HG02870 (cell line): ENCODE results near the gene DPP10.

Experiments used
- ATAC-seq: cut with Tn5 transposase; IDR thresholded peaks from one replicate; pipeline ENCODE4 v1.9.1; 2021; ENCODE audit warnings: mild to moderate bottlenecking, moderate library complexity; ENCODE audit not compliant: unreplicated experiment

DPP10 gene

DNA sequence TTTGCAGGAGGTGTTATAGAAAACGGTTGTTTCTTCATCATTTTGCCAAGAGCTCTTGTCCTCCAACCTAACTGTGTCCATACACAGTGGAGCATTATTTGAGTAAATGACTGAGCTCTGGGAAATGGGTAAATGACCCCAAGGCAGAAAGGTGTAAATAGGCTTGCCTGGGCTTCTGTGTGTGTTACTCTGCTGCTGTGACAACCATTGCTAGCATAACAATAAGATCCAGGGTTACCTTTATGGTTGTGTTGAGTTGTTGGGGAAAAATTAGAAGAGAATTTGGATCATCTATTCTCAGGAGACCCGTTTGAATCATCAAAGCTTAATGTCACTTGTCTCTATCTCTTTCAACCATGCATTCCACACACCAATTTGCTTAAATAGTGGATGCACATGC, 672.7 kb downstream of the DPP10 start:
- no peak for ATAC-seq

DNA sequence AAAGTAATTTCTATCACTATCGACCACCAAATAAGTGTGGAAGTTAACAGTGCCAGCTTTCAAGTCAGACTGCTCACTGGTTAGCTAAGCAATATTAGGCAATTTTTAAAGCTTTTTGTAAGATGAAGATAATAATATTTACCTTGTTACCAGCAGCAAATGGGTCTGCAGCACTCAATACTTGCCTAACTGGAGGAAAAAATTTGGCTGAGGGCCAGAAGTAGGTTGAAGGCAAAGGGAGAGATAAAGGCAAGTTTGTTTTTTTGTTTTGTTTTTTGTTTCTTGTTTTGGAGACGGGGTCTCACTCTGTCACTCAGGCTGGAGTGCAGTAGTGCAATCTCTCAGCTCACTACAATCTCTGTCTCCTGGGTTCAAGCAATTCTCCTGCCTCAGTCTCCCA, 675.9 kb downstream of the DPP10 start:
- ATAC-seq, result no peak

DNA sequence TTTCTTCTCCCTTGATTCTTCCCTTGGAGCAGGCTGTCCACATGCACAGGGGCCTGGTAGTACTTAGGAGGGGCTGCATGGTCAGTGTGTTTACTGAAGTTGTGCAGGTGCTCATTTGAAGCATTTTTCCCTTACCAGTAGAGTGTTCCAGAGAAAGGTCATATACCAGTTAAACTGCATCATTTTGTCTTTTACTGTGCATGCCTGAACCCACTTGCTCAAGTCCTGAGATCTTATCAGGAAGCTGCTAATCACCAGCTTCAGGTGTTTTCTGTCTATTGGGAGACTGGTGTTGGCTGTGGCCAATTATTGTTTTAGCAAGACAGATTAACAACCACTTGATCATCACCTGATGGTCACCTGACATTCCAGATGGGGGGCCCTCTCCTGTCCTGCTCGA, 676.6 kb downstream of the DPP10 start:
- ATAC-seq, result no peak

DNA sequence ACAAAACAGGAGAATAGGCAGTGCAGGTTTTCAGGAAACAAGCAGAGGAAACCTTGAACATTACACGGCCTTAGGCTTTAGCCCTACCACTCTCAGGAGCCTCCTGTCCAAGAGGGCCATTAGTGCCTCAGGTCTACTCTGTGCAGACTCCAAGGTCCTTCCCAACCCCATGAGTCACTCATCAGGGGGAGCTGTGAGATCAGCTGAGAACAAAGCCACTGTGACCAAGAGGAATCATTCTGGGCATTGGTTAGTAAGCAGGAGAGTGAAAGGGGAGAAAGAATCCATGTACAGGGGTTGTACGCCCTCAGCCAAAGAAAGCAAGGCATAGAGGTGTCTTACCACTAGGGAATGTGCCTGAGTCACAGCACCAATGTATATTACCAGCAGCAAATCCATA, 680.3 kb downstream of the DPP10 start:
- no peak for ATAC-seq

DNA sequence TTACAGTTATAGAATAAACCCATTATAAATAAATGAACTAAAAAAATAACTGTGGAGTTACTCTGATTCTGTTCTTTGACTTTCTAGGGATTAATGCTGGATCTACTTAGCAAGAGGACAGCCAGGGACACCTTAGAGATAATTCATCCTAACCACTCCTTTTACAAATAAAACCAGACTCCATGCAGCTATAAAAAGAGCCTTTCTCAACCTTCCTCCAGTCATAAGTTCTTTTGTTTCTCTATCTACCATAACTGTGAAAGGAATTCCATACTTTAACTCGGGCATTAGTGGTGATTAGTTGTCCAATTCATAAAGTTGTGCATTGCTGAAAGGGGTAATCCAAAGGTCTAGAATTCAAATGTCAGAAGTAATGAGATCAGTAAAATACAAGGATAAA, 682.4 kb downstream of the DPP10 start:
- no peak for ATAC-seq

DNA sequence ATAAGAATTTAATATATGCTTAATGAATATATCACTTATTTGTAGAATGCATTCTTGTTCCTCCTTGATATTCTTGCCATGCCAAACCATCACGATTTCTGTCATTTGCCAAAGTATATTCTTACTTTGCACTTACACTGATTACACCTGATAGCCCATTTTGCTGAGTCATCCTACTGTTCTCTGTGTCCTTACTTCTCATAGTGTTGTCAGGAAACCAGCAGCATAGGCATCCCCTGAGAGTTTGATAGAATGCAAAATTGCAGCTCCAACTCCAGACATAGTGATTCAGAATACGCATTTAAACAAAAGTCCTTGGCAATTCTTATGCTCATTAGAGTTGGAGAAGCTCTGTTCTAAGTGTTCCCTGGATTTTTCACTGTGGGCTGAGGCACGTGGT, 687.1 kb downstream of the DPP10 start:
- no peak for ATAC-seq

DNA sequence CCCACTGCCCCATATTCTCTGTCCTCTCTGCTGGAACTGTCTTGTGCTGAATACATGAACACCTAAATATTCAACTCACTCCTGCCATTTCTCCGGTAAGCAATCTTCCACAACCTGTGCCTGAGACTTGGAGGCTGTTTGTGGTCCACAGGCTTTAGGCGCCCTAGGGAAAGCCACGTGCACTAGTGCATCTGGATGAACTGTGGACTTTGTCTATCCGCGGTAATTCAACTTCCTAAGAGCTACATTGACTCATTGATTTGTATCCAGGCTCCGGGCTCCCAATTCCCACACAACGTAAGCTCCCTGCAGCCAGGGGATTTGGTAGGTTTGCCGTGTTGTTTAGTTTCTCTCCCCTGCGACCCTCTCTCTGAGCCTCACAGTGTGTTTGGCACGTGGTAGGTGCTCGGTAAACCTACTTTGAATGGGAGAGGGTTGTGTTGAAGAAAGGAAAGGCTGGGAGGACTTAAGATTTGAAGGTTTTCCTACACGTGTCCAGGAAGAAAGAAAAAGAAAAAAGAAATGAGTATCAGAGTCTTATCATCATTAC, 718.2 kb downstream of the DPP10 start:
- no peak for ATAC-seq

DNA sequence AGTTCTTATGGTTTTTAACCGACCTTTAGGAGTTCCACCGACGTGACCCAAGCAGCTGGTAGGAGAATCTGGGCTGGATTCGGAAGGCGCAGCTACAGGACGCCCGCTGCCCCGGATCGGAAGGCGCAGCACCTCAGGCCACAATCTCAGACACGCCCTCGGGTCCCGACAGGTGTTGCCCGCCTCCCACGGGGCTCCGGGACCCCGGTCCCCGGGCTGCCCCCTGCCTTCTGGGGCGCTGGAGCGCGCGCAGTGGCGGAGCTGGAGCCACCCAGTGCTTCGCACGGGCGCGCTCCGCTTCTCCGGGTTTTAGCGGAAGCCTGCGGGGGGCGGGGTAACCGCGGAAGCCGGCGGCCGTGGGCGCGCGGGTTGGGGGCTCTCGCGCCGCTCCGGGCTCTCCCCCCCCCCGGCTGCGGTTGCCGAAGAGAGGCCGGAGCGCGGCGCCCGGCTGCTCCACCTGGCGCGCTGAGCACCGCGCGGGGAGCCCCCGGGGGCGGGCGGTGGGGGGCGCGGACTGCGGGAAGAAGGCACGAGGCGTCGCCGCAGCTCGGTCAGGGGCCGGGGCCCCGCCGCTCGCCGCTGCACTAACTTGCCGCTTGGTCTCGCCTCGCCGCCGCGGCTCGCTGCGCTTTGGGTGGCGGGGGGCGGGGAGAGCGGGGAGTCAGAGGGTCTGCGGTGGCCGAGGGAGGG, 718.8 kb downstream of the DPP10 start:
- no peak for ATAC-seq

DNA sequence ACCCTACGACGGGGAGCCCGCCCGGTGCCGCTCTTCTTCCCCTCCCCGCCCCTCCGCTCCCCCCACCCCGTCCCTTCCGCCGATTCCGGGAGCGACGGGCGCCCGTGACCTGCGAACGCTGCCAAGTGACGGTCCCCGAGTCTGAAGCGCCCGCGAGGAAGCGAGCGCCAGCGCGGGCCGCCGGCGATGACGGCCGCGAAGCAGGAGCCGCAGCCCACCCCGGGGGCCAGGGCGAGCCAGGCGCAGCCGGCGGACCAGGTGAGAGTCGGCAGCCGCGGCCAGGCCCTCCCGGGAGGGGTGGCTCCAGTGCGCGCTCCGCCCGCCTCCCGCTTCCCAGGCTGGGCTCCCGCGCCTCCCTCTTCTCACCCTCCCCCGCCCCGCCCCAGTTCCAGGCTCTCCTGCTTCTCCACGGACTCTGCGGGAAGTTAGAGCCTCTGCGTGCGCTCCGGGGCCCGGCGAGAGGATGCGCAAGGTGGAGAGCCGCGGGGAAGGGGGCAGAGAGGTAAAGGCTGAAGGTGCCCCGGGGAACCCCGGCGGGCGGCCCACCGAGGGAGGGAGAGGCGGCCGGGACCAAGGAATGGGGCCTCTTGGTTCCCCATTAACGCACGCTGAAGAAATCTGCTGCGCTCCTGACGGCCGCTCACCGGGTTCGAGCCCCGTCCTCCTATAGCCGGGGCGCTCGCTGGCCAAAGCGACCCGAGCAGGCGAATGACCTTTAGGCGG, 719.5 kb downstream of the DPP10 start:
- no peak for ATAC-seq

DNA sequence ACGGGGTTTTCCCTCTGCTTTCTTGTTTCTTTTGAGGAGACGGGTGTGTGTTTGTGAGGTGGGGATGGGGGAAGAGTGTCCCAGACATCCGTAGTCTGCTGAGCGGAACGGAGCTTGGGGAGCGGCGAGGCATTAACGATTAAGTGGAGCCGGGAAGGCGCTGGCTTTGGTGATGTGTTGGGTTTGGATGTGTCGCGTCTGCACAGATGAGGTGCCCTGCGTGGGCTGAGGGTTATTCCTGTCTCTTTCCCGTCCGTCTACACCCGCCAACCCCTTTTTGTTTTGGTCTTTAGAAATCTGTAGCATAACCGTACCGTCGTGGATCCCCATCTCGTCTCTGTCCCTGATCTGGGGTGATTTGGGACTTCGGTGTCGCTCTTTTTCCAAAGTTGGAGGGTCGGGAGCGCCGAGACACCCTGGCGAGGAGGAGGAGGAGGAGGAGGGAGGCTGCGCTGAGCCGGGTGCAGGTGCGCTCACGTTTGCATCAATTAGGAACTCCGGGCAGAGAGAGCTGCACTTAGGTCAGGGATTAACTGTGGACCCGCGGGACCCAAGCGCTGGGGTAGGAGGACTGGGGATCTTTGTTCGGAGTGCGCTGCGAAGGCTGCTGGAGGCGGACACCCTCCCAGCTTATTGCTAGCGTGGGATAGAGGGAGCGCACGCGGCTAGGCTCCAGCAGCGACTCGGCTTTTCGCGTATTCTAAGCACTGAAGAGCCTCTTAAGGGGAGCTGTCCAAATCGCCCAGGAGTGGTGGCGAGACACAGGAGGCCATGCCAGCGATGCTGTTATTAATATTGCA, 720.3 kb downstream of the DPP10 start:
- no peak for ATAC-seq

DNA sequence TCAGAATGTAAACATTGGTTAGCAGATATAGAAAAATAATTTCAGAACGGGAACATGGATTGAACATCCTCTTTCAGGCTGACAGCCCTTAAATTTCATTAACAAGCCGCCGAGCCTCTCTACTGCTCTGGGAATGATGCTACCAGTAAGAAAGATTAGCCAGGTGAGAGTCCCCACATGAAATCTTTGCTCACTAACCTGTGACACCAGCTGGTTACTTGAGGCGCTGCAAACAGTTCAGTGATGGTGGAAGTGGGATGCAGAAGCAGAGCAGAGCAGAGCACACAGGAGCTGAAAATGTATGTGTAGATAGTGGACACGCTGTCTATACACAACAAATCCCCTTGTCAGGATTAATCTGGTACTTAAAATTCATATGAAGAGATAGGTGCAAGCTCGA, 721.1 kb downstream of the DPP10 start:
- ATAC-seq, result no peak

DNA sequence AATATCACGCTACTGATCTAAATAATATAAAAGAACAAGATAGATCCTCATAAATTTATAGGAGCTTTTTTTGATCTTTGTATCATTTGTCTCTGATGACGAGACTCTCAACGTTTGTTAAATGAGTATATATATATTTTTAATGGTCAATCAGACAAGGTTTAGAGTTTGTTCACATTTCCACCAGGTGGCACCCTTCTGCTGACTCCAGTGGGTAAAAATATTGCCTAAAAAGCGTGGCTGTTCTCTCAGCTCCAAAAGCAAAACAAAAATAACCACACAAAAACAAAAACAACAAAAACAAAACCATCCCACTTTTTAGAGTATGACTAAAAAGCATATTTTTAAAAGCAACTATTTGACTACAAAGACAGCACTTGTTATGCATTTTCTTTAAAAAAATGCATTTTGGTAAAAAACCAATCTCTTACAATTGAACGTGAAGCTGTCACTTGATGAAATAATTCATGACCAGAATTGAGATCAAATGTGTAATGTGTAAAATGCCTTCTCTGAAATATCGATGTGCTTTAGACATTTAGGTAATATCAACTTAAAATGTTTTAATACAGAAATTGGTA, 723.2 kb downstream of the DPP10 start:
- ATAC-seq, result no peak

DNA sequence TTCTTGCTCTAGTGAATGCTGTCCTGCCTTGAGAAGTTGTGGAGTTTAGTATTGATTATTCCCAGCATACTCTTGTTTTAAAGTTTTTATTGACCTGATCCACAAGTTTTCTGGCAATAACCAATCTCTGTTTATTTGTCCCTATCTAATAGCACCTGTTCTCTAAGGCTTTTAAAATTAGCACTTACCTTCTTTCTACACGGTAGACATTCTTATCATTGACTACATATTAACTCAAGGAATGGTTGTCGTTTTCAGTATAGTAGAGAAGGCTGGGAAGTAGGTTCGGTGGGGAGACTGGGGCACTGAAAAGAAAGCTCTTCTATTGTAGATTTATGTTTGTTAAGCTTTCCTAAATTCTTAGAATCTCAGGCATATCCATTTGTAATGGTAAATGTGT, 726.0 kb downstream of the DPP10 start:
- no peak for ATAC-seq

DNA sequence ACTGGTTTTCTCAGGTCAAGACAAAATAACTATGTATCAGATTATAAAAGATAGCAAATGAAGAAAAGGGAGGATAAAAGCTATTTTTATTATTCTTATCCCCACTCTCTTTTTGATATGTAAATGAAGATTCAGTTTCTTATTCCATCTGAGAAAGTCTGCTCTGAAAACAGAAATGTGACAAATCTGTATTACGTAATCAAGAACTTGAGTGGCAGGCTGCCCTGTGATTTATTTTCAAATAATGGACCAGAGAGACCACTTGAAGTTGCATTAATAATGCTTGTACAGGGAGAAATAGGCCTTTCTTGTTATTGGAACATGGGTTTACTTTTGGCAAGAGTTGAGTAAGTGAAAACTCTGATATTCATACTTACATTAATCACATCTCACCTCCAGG, 727.4 kb downstream of the DPP10 start:
- no peak for ATAC-seq

DNA sequence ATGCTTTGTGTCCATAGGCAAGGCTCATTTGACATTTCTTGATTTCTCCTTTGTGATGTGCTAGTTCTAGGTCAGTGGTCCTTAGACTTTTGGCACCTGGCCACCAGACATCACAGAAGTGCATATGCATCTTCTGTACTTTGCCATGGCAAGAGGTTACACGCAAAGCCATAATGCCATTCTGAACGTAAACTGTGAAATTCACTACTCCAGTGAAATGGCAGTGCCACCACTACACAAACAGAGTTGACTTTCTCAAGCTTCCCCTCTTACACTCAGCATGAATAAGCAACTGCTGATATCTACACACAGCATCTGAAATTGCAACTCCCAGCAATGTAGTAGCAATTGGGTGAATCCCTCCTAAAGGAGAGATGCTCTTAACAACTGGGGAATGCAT, 729.3 kb downstream of the DPP10 start:
- ATAC-seq, result no peak

DNA sequence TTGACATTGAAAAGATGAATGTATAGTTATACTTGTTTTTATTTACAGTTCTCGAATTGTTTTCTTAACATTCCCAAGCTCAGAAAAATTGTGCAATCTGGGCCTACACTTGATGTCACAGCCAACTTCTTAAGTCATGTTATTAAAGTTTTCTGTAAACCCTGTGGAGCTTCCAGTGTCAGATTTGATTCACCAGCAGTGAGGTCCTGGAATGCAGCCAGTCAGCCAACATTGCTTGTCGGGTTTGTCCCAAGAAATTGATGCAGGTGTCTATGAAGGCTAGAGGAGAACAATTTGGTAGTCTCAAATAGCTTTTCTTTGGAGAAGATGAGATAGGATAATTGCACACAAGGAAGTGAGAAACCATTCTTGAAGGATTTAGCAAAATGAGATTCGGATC, 732.2 kb downstream of the DPP10 start:
- no peak for ATAC-seq

DNA sequence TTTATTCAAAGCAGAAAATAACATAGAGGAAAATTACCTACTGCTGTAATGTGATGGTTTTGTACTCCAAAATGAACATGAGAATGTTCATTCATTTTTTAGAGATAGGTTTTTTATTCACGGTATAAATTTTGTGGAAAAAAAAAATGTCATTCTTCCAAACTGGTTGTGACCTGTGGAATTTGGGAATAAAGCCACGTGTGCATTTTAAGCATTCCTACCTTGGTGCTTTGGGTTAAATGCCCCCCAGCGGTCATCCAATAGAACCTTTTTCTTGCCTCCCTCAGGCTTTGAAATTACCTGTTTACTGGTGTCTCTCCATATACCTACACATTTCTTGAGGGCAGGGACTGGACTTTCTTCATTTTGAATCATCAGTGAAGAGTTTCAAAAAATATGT, 740.7 kb downstream of the DPP10 start:
- no peak for ATAC-seq

DNA sequence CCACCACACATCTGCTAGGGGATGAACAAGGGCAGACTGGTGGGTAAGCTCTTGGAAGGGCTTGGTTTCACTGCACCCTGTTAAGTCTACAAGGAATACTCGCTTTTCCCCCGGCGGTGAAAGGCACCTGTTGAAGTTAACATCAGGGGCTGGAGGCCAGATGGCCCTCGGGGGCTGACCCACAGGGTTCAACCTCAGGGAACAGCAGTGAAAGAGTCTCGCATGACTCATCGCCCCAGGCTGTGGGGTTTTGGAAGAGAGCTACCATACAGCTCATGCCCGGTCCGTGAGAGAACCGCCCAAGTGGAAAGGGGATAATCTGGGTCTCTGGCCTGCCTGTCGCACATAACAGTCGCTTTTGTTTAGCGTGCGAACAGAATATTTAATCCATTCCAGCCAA, 748.0 kb downstream of the DPP10 start:
- no peak for ATAC-seq

DNA sequence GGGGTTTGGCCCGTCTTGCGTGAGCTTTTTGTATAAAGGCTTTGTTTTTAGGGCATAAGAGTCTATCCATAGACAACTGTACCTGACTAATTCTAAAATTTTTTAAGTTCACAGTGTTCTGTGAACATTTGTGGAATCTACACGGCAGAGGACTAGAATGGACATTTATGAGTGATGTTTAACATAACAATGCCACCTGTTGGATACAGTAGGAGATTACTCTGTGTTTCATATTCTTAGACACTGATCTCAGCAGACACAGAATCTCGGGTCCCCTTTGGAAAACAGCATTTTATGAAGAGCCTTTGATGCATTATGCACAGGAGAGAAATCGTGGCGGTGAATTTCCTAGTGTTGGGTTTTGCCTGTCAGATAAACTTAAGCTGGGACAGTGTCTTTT, 752.2 kb downstream of the DPP10 start:
- no peak for ATAC-seq

DNA sequence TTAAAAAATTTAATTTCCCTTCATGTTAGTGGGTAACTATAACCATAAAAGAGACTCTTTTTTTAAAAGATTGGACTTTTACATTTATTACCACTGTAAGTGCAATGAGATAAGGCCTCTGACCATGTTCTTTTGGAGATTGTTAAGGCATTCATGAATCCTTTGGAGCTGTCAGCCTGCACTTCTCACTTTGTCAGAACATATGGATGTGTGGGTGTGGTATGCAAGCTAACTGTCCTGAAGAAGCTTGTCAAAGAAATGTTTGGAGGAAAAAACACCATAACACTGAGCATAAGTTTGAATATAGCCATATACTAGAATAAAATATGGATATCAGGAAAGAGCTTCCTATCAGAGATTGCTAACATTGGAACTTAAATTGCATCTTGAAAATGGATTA, 754.1 kb downstream of the DPP10 start:
- ATAC-seq, result no peak

DNA sequence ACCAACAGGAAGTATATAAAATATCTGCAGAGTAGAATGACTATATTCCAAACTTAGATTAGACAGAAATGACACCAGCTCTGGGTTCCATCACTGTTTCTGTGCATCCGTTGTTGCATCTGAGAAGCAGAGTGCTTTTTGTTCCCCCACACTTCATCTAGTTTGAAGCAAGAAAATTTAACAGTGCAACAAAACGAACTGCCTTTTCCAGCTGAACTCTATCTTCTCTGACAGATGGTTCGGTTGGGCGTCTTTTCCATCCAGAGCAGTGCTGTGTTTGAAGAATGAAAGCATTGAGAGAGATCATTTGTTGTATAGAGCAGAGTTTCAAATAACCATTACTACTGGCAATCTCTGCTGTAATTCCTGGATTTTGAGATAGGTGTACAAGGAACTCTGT, 757.5 kb downstream of the DPP10 start:
- no peak for ATAC-seq
